ENCODE measurements around the gene CDYL2.

DNA sequence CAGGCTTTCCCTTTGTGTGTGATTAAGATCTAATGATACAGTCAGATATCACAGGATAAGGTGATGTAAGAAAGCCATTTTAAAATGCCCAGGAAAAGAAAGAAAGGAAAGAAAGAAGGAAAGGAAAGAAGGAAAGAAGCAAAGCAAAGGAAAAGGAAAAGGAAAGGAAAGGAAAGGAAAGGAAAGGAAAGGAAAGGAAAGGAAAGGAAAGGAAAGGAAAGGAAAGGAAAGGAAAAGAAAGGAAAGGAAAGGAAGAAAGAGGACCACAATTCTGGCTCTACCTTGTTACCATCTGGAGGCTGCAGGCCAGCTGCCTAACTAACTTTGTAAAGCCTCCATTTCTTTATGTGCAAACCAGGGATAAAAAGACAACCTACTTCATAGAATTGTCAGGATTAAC is 132.0 kb downstream of the CDYL2 start:
- TF ChIP-seq, protein P1, sequence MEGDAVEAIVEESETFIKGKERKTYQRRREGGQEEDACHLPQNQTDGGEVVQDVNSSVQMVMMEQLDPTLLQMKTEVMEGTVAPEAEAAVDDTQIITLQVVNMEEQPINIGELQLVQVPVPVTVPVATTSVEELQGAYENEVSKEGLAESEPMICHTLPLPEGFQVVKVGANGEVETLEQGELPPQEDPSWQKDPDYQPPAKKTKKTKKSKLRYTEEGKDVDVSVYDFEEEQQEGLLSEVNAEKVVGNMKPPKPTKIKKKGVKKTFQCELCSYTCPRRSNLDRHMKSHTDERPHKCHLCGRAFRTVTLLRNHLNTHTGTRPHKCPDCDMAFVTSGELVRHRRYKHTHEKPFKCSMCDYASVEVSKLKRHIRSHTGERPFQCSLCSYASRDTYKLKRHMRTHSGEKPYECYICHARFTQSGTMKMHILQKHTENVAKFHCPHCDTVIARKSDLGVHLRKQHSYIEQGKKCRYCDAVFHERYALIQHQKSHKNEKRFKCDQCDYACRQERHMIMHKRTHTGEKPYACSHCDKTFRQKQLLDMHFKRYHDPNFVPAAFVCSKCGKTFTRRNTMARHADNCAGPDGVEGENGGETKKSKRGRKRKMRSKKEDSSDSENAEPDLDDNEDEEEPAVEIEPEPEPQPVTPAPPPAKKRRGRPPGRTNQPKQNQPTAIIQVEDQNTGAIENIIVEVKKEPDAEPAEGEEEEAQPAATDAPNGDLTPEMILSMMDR (IDR thresholded peaks at IDR 0.05 in 4 of 5, conservative IDR thresholded peaks at IDR 0.05 in 1 of 5) = no peak
- no peak for TF ChIP-seq POLR2A (IDR thresholded peaks at IDR 0.05)
